ENCODE measurements around the gene PAK3. TPM values are rescaled to one million over a fixed set of nuclear protein-coding genes. Genes with fewer than 3 reads are reported as not detected.

The PAK3 gene
- total RNA-seq (2021) = 7.5 and 7.8 TPM in 2 replicates
- long read RNA-seq, partial matches to known transcripts = 1 of 21 reads
- long read RNA-seq, other reads (novel, unspliced or antisense) = 20 of 21 reads

DNA sequence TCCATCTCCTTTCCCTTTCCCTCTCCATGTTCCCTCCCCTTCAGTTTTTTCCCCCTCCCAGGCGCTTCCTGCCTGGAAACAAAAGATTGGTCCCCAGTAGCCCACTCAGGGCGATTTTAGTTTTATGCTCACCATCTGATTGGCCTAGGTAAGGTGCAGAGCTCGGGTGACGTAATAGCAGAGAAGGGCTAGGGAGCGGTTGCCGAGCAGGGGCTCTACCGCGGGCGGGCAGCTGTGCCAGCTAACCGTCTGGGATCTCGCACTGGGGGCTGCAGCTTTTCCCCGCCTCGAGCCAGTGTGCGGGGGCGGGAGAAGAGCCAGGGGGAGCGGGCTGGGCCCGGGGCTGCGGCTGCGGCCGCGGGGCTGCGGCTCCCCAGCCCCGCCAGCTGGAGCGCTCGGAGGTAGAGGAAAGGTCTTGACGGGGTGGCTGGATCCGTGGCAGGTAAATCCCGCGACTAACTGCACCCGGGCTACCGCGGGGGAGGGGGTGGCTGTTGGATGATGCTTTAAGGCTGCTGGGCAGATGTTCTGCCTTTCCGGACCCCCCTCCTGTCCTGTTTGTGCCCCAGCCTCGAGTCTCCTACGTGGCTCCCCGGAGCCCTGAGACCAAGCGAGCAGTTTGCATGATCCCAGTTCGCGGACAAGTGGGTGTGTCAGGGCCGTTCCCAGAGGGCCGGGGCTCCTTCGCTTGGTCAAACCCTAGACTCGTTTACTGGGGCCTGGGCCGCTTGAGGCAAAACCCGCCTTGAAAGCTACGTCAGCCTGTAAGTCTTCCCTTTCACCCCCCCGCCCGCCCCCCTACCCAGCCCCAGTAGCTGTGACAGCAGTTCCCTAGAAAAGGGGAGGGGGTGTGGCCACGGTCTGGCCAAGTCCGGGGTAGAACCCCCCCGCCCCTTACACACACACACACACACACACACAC is at the start of gene PAK3:
Gene PAK3, plus strand, starts transcription at position 218 of the 922 bp plus-strand sequence. CDS start 26,913 bp downstream, outside the sequence.
- Histone ChIP-seq H2BK20ac (ENCODE audit: low read depth, low read length, poor library complexity, severe bottlenecking) (no peak within 1 kb of the TSS), H2AFZ (ENCODE audit: low read length) (no peak within 1 kb of the TSS)
- peak within 1 kb of the TSS; percentile 8 to 96 (median 36); a peak in 5 of 7 replicates for H3K27ac Mint-ChIP-seq

More for the DNA sequence above, at the start of gene PAK3:
- Histone ChIP-seq H3K9me3 (ENCODE audit: control insufficient read depth, low read depth, low read length) (no peaks in the 10 kb centered on the region), H4K8ac (replicated peaks; ENCODE audit: insufficient read length, low read depth, low read length) (no peak within 1 kb of the TSS), H4K91ac (ENCODE audit: insufficient read length, low read depth, low read length) (no peak within 1 kb of the TSS), H4K5ac (ENCODE audit: insufficient read length, low read depth, low read length) (no peak within 1 kb of the TSS), H2BK15ac (ENCODE audit: low read depth, low read length) (no peak within 1 kb of the TSS), H3K9ac (ENCODE audit: extremely low read depth, insufficient read length, low read length) (no peak within 1 kb of the TSS), H3K79me2 (ENCODE audit: insufficient read depth, low read length) (no peaks in the 10 kb centered on the region), H3K23me2 (ENCODE audit: insufficient read length, low read depth, low read length, poor library complexity, severe bottlenecking) (peaks cover 8% of the 10 kb centered on the region), H2BK5ac (ENCODE audit: insufficient read length, low read length) (no peak within 1 kb of the TSS), H3K4me1 (ENCODE audit: insufficient read depth, low read length) (peaks cover 3% of the 10 kb centered on the region; the same call in 1 of the 2 replicates), H3K56ac (ENCODE audit: insufficient read length, low read depth, low read length) (no peak within 1 kb of the TSS), H3K4ac (ENCODE audit: low read depth, low read length) (no peak within 1 kb of the TSS), H3K14ac (ENCODE audit: insufficient read depth, low read length) (0 out of 2 replicates have a peak within 1 kb of the TSS, but pooled peaks have one; percentile 14), H3K79me1 (ENCODE audit: insufficient read depth, low read depth, low read length, poor library complexity, severe bottlenecking) (no peaks in the 10 kb centered on the region), H3K27ac (ENCODE audit: insufficient read length, low read depth, low read length) (no peak within 1 kb of the TSS), H3T11ph (ENCODE audit: low read length) (no peak within 1 kb of the TSS), H3K18ac (ENCODE audit: insufficient read length, low read depth, low read length) (no peak within 1 kb of the TSS), H3K27me3 (ENCODE audit: insufficient read depth, low read length) (no peaks in the 10 kb centered on the region), H4K20me1 (ENCODE audit: control insufficient read depth, insufficient read depth, insufficient read length) (no peaks in the 10 kb centered on the region), H2BK120ac (ENCODE audit: low read depth, low read length, poor library complexity, severe bottlenecking) (no peak within 1 kb of the TSS), H3K4me2 (ENCODE audit: insufficient read depth, insufficient read length, low read length) (peak within 1 kb of the TSS; percentile 77), H2BK12ac (ENCODE audit: insufficient read length, low read depth, low read length) (no peak within 1 kb of the TSS), H3K23ac (ENCODE audit: insufficient read length, low read depth, low read length) (no peak within 1 kb of the TSS), H2AK5ac (ENCODE audit: insufficient read length, low read length) (no peak within 1 kb of the TSS)
- no peaks in the 10 kb centered on the region for H3K9me3 Mint-ChIP-seq
- peaks cover 0 to 13% (median 4%) of the 10 kb centered on the region in 3 experiments; a peak in 4 of 7 replicates for H3K36me3 Mint-ChIP-seq (ENCODE audit: insufficient read depth in 1 of 3, low read depth in 3 of 3)
- WGBS (ENCODE audit: extremely low coverage, insufficient read length, low lambda C conversion rate) = no CpG with 5 or more reads among the region's 51 CpGs
- H3K4me3 Mint-ChIP-seq = peak within 1 kb of the TSS; percentile 79 to 94
- H3K4me1 Mint-ChIP-seq = peaks cover 41 to 50% of the 10 kb centered on the region in 2 experiments
- TF ChIP-seq, protein P1, sequence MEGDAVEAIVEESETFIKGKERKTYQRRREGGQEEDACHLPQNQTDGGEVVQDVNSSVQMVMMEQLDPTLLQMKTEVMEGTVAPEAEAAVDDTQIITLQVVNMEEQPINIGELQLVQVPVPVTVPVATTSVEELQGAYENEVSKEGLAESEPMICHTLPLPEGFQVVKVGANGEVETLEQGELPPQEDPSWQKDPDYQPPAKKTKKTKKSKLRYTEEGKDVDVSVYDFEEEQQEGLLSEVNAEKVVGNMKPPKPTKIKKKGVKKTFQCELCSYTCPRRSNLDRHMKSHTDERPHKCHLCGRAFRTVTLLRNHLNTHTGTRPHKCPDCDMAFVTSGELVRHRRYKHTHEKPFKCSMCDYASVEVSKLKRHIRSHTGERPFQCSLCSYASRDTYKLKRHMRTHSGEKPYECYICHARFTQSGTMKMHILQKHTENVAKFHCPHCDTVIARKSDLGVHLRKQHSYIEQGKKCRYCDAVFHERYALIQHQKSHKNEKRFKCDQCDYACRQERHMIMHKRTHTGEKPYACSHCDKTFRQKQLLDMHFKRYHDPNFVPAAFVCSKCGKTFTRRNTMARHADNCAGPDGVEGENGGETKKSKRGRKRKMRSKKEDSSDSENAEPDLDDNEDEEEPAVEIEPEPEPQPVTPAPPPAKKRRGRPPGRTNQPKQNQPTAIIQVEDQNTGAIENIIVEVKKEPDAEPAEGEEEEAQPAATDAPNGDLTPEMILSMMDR (conservative IDR thresholded peaks at IDR 0.05) = 0 out of 3 replicates have a peak, but pooled peaks have one; percentile 19
- DNase-seq = peak; percentile 89
- peaks cover 17% of the 10 kb centered on the region for H3K27me3 Mint-ChIP-seq (ENCODE audit: low read depth)
